Gastrocnemius medialis (tissue), 4 donors: Measurements from ENCODE around the gene DIP2C.

Experiments
- CTCF ChIP-seq, 5 experiments: fragments of 450-650 bp in 3 of 5; fragments of 200-600 bp in 2 of 5; sonication (generic) in 2 of 5; IDR thresholded peaks in 4 of 5; conservative IDR thresholded peaks in 1 of 5; 1 replicate in 4 of 5; 2 replicates in 1 of 5; pipeline ENCODE4 v1.5.1; 2016 to 2019; ENCODE audit warnings: antibody characterized with exemption in 5 of 5, mild to moderate bottlenecking in 3 of 5, moderate library complexity in 3 of 5
- POLR2A ChIP-seq, 2 donors: fragments of 450-650 bp; IDR thresholded peaks; one replicate each; pipeline ENCODE4 v1.6.1; 2017; ENCODE audit warnings: antibody characterized with exemption in 2 of 2, mild to moderate bottlenecking in 2 of 2, moderate library complexity in 2 of 2

GRCh38 chr10:555281-555680 lies 134.2 kb downstream of the DIP2C start:
- TF ChIP-seq CTCF (IDR thresholded peaks at IDR 0.05 in 4 of 5, conservative IDR thresholded peaks at IDR 0.05 in 1 of 5) (no peak), POLR2A (IDR thresholded peaks at IDR 0.05) (no peak)
